Testis (tissue), 3 donors: ENCODE results near the gene ZNF423. TPM values are rescaled to one million over a fixed set of nuclear protein-coding genes. Genes with fewer than 3 reads are reported as not detected.

Experiments used
- DNase-seq: peaks from one replicate; pipeline ENCODE4 v3.0.0-alpha.2; 2019
- H3K27ac ChIP-seq, 2 donors: fragments of 200-600 bp; sonication (generic); one replicate each; pipeline ENCODE4 v1.5.1; 2019
- H3K27me3 ChIP-seq: fragments of 200-600 bp; sonication (generic); one replicate; pipeline ENCODE4 v1.5.1; 2019
- H3K36me3 ChIP-seq: fragments of 200-600 bp; sonication (generic); one replicate; pipeline ENCODE4 v1.5.1; 2017; ENCODE audit warnings: low read depth; ENCODE audit errors: missing control alignments
- H3K4me1 ChIP-seq: fragments of 200-600 bp; sonication (generic); one replicate; pipeline ENCODE4 v1.5.1; 2019
- H3K4me3 ChIP-seq, 2 donors: fragments of 200-600 bp; sonication (generic); one replicate each; pipeline ENCODE4 v1.5.1; 2017 to 2019
- H3K9me3 ChIP-seq: fragments of 200-600 bp; sonication (generic); one replicate; pipeline ENCODE4 v1.5.1; 2017
- POLR2A ChIP-seq: fragments of 450-650 bp; IDR thresholded peaks from one replicate; pipeline ENCODE4 v1.6.1; 2017; ENCODE audit warnings: antibody characterized with exemption, mild to moderate bottlenecking, moderate library complexity
- WGBS, 2 donors: methylation state at CpG; one replicate each; pipeline ENCODE4 v1.1.5; 2018; 5-methylcytosine and 5-hydroxymethylcytosine counted together
- intact Hi-C: fragments of 100-400 bp; cut with DNase I; formaldehyde crosslinking; loops from one replicate; pipeline ENCODE4 v1.15.1; 2023; ENCODE audit warnings: low total_unique reads
- polyA plus RNA-seq: library from polyadenylated mRNA; stranded (reverse); fragments of 350-450 nt; fragmentation: Illumina TruSeq; extraction: RNeasy Lipid Tissue Mini Kit (QIAGEN cat#74804); gene quantifications from one replicate; pipeline ENCODE4 v1.2.3, GENCODE V29; 2014; ENCODE audit warnings: low read depth, low replicate concordance; ENCODE audit not compliant: insufficient read depth
- total RNA-seq, 2 donors: library from RNA; depleted of rRNA; stranded (reverse); fragments of >200 nt; gene quantifications; one replicate each; pipeline ENCODE4 v1.2.3, GENCODE V29; 2016
- TF ChIP-seq, protein P1 (sequence below), 3 experiments: fragments of 450-650 bp in 2 of 3; fragments of 200-600 bp in 1 of 3; sonication (generic) in 1 of 3; IDR thresholded peaks; one replicate each; pipeline ENCODE4 v1.5.1; 2016 to 2019; ENCODE audit warnings: antibody characterized with exemption in 3 of 3, mild to moderate bottlenecking in 2 of 3, moderate library complexity in 1 of 3

The ZNF423 gene
- total and polyA plus RNA-seq, 3 donors from 2014 or later = 8.9 to 19.0 (median 12.1) TPM

DNA sequence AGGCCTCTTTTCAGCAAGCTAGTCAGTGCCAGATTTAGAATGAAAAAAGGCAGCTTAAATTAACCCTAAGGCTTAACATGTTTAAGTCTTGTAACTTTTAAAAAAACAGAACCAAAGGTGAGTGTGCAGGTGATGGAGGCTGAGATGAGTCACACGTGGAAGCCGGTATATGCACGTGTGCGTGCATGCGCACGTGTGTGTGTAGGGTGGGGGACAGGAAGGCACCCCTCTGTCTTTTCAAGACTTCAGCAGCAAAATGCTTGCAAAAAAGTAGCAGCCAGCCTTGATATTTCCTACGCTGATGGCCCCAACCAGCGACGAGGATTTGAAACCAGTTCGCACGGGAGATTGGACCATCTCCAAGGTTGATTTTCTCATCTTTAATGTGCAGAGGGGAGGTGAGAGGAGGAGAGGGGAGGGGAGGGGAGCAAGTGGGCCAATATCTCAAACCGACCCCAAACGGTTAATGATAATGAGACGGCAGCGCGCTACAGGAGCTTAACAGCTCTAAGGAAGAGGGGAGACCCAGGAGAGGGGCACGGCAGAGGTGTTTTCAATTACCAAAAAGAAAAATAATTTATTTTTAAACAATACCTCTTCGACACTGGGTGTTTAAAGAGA is 154.7 kb downstream of the ZNF423 start:
- no peaks in the 10 kb centered on the region for H3K36me3 ChIP-seq
- peaks cover 40% of the 10 kb centered on the region for H3K4me1 ChIP-seq
- no peaks in the 10 kb centered on the region for H3K9me3 ChIP-seq
- intact Hi-C loops = no loop called here
- no peaks in the 10 kb centered on the region for H3K27me3 ChIP-seq
- no peak overlapping the region for H3K4me3 ChIP-seq
- DNase-seq = no peak
- H3K27ac ChIP-seq = no peak overlapping the region
- WGBS, 2 donors = 25 to 36% methylated on average over 18 of the region's 18 CpGs
- TF ChIP-seq, protein P1, sequence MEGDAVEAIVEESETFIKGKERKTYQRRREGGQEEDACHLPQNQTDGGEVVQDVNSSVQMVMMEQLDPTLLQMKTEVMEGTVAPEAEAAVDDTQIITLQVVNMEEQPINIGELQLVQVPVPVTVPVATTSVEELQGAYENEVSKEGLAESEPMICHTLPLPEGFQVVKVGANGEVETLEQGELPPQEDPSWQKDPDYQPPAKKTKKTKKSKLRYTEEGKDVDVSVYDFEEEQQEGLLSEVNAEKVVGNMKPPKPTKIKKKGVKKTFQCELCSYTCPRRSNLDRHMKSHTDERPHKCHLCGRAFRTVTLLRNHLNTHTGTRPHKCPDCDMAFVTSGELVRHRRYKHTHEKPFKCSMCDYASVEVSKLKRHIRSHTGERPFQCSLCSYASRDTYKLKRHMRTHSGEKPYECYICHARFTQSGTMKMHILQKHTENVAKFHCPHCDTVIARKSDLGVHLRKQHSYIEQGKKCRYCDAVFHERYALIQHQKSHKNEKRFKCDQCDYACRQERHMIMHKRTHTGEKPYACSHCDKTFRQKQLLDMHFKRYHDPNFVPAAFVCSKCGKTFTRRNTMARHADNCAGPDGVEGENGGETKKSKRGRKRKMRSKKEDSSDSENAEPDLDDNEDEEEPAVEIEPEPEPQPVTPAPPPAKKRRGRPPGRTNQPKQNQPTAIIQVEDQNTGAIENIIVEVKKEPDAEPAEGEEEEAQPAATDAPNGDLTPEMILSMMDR (IDR thresholded peaks at IDR 0.05) = no peak
- TF ChIP-seq POLR2A = no peak

DNA sequence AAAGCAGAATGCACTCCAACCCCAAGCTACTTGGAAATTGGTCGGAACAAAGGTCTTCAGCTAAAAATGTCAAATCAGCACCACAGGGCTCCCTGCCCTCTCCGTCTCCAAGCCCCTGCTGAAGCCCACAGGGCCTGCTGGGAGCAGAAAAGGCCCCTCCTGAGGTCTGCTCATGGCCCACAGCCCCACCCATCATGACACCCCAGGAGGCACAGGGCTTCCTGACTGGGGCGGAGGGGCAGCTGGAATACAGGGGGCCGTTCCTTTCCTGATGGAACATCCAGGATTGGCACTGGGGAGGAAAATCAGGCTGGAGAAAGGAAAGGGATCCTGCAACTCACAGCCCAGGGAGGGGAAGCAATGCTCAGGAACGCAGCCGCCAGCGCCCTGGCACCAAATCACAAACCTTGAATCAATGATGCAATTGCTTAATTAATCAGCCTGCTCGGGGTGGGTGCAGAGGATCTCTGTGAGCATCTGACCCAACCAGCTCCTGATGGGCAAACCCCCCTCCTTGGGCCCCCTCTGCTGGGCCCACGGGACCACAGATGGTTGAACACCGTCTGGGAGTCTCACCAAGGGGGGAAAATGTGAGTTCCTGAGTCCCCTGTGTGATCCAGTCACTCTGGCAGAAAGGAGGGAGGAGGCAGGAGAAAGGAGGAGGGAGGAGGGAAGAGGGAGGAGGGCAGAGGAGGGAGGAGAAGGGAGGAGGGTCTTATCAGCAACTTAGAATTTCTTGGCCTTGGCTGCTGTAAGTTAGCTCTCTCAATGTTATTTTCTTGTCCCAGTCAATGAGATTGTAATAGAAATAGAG is 155.5 kb downstream of the ZNF423 start:
- intact Hi-C loops = no loop called here
- TF ChIP-seq, protein P1 (IDR thresholded peaks at IDR 0.05) = no peak
- TF ChIP-seq POLR2A = no peak
- Histone ChIP-seq H3K9me3 (no peaks in the 10 kb centered on the region), H3K27me3 (no peaks in the 10 kb centered on the region), H3K27ac (peak overlapping the region; percentile 10 to 69), H3K4me1 (peaks cover 40% of the 10 kb centered on the region), H3K4me3 (no peak overlapping the region), H3K36me3 (no peaks in the 10 kb centered on the region)
- WGBS, 2 donors = 37 to 42% methylated on average over 10 of the region's 10 CpGs
- peak; percentile 58 for DNase-seq

DNA sequence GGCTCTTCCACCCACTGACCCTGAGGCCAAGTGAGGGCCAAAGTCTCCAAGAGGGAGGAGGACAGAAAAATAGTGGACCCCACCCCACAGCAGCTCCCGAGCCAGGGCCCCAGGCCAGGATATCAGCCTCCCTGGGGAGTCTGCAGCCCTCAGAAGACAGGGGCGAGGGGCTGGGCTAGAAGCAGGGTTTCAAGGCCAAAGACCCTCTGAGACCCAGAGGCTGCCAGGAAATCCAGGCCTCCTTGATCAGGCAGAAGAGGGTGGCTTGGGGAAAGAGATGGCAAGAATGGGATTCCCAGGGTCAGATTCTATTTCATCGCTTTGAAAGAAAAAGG is 156.1 kb downstream of the ZNF423 start:
- no peaks in the 10 kb centered on the region for H3K36me3 ChIP-seq
- H3K27me3 ChIP-seq = no peaks in the 10 kb centered on the region
- H3K4me1 ChIP-seq = peaks cover 40% of the 10 kb centered on the region
- H3K27ac ChIP-seq = peak overlapping the region; percentile 10 to 69
- no peak for DNase-seq
- intact Hi-C loops = loop anchor here (10.0 kb wide), 1 partner anchor 45 kb away; no protein-coding TSS in a partner anchor
- H3K4me3 ChIP-seq = no peak overlapping the region
- H3K9me3 ChIP-seq = no peaks in the 10 kb centered on the region
- WGBS, 2 donors = 32 to 44% methylated on average over 3 of the region's 3 CpGs
- TF ChIP-seq, protein P1 (IDR thresholded peaks at IDR 0.05) = no peak
- no peak for TF ChIP-seq POLR2A

DNA sequence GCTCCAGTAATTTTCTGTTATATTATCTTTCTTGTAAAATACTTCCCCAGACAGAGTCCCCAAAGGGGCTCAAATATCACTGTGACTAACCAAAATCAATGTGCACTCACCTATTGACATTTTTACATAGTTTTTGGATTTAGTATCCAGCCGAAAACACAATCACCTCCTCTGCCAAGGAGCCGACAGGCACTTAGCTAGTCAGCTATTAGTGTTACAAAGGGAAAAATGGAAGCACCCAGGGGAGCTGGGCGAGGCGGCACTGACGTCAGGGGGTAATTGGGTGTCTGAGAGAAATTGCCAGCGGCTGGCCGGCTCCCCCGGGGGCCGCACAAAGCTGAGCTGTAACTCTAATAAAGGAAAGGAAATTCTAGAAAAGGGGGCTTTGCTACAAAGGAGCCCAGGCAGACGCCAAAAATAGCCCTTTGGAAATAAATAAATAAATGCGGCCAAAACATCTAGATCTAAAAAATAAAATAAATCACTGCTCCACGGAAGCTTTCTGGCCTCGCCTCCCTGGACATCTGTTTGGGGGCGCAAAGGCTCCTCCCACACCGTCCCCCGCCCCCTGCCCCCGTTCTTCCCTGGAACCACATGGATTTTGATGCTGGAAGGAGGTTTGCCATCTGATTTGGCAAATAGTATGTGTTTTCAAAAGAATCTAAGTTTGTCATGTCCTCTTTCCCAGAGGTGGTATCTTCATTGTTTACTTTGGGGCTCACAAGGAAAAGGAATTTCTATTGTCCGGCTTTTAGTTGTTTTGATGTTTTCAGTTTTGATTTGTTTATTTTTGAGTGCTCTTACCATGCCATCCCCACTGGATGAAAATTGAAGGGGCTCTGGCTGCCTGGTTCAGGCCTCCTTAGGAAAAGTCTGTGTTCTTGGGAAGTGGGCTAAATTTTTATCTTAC is 156.7 kb downstream of the ZNF423 start:
- no peak for DNase-seq
- intact Hi-C loops = loop anchor here (10.0 kb wide), 1 partner anchor 46 kb away; no protein-coding TSS in a partner anchor
- peaks cover 40% of the 10 kb centered on the region for H3K4me1 ChIP-seq
- 16 to 25% methylated on average over 18 of the region's 18 CpGs for WGBS, 2 donors
- no peaks in the 10 kb centered on the region for H3K27me3 ChIP-seq
- peak overlapping the region; percentile 55 to 69 for H3K27ac ChIP-seq
- TF ChIP-seq, protein P1 (IDR thresholded peaks at IDR 0.05) = no peak
- TF ChIP-seq POLR2A = no peak
- H3K36me3 ChIP-seq = no peaks in the 10 kb centered on the region
- H3K9me3 ChIP-seq = no peaks in the 10 kb centered on the region
- no peak overlapping the region for H3K4me3 ChIP-seq
